PC-3 (cell line): Measurements from ENCODE around the gene NFIC.

Source experiments
- EZH2 ChIP-seq: fragments of 300-600 bp; sonication (generic); IDR thresholded peaks from one replicate; pipeline ENCODE4 v1.6.1; 2017; ENCODE audit warnings: antibody characterized with exemption, mild to moderate bottlenecking, low read length; ENCODE audit not compliant: unreplicated experiment
- TF ChIP-seq, protein P1 (sequence below): fragments of 300-600 bp; sonication (generic); conservative IDR thresholded peaks from 2 replicates; pipeline ENCODE4 v1.5.1; 2017; ENCODE audit warnings: antibody characterized with exemption, low read depth, mild to moderate bottlenecking, low read length

DNA sequence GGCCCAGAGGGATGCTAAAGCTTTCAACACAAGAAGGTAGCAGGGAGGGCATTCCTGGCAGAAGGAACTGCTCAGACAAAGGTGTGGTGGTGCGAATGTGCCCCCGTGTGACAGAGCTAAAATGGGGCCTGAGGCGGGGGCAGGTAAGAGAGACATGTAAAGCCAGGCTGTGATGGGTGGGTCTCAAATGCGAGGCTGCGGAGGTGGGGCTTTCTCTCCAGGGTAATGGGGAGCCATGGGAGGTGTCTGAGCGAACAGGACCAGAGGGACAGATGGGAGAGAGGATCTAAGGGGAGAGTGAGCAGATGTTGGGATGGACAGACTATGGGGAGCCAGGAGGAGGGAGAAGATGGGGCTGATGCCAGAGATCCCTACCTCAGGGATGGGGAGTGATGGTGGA lies 44.7 kb upstream of the NFIC start:
- TF ChIP-seq, protein P1, sequence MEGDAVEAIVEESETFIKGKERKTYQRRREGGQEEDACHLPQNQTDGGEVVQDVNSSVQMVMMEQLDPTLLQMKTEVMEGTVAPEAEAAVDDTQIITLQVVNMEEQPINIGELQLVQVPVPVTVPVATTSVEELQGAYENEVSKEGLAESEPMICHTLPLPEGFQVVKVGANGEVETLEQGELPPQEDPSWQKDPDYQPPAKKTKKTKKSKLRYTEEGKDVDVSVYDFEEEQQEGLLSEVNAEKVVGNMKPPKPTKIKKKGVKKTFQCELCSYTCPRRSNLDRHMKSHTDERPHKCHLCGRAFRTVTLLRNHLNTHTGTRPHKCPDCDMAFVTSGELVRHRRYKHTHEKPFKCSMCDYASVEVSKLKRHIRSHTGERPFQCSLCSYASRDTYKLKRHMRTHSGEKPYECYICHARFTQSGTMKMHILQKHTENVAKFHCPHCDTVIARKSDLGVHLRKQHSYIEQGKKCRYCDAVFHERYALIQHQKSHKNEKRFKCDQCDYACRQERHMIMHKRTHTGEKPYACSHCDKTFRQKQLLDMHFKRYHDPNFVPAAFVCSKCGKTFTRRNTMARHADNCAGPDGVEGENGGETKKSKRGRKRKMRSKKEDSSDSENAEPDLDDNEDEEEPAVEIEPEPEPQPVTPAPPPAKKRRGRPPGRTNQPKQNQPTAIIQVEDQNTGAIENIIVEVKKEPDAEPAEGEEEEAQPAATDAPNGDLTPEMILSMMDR, result no peak
- no peak for TF ChIP-seq EZH2
